ENCODE data around the gene WBP1. TPM values are rescaled to one million over a fixed set of nuclear protein-coding genes. Genes with fewer than 3 reads are reported as not detected.

WBP1 gene
- total RNA-seq, 1 donor from 2014 or later: 62.4 TPM

DNA sequence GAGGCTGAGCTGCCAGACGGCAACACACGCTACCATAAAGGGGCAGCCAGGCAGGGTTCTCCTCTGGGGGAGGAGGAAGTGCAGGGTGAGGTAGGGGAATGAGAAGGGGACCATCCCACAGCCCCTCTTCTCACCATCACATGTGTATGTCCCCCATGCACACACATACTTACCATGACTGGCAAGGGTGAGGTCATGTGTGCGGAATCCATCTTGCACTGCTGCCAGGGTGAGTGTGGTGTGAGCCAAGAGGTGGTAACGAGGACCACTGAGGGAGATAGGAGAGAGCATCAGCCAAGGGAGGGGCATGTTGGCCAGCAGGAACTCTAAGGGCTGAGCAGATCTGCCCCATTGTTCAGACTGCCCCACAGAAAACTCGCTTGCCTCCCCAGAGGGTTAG is 29.6 kb upstream of the WBP1 start:
- TF ChIP-seq, protein P1, sequence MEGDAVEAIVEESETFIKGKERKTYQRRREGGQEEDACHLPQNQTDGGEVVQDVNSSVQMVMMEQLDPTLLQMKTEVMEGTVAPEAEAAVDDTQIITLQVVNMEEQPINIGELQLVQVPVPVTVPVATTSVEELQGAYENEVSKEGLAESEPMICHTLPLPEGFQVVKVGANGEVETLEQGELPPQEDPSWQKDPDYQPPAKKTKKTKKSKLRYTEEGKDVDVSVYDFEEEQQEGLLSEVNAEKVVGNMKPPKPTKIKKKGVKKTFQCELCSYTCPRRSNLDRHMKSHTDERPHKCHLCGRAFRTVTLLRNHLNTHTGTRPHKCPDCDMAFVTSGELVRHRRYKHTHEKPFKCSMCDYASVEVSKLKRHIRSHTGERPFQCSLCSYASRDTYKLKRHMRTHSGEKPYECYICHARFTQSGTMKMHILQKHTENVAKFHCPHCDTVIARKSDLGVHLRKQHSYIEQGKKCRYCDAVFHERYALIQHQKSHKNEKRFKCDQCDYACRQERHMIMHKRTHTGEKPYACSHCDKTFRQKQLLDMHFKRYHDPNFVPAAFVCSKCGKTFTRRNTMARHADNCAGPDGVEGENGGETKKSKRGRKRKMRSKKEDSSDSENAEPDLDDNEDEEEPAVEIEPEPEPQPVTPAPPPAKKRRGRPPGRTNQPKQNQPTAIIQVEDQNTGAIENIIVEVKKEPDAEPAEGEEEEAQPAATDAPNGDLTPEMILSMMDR (IDR thresholded peaks at IDR 0.05): no peak
- no peaks in the 10 kb centered on the region for H3K9me3 Mint-ChIP-seq (ENCODE audit: low read depth)
- no peak overlapping the region for H3K4me3 Mint-ChIP-seq (ENCODE audit: unreplicated experiment)
- DNase-seq (ENCODE audit: low spot score): no peak
- no peaks in the 10 kb centered on the region for H3K4me1 Mint-ChIP-seq (ENCODE audit: low read depth)
- no peaks in the 10 kb centered on the region for H3K27me3 Mint-ChIP-seq (ENCODE audit: low read depth)
- peaks cover 36% of the 10 kb centered on the region for H3K36me3 Mint-ChIP-seq (ENCODE audit: low read depth)
- H3K27ac Mint-ChIP-seq (ENCODE audit: unreplicated experiment): no peak overlapping the region

DNA sequence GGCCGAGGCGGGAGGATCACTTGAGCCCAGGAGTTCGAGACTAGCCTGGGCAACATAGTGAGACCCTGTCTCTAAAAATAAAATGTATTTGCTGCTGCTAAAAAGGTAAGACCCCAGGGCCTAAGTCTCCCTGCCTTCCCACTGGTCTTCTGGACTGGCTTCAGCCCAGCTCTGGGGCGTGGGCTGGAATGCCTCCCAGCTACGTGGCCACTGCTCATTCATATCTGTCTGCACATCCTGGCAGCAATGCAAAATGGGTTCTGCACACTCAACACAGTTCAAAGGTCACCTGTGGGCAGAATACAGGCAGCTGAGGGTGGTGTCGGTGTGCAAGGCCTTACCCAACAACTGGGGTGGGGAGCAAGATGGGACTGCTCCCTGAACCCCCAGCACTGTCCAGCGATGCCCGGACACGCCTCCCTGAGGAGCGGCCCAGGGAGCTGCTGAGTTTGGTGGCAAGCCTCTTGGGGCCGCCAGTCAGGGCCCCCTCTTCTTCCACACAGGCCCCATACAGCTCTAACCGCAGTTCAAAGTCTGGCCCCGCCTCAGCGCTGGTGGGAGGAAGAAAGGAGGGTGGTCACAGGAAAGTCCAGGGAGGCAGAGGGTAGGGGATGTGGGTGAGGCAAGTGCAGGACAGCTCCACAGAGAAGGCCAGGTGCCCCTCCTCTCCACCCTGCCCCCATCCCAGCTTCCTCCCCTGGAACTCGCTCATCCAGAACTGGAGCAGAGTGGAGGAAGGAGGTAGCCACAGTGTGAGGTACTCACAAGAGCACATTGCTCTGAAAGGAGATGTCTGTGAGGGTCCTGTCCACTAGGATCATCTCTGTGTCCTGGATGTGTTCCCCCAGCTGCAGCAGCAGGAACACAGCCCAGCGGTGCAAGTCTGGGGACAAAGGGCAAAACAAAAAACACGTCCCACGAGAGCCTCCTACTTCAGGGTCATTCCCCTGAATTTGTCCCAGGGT is 28.5 kb upstream of the WBP1 start:
- Mint-ChIP-seq H3K27me3 (ENCODE audit: low read depth) (no peaks in the 10 kb centered on the region), H3K4me3 (ENCODE audit: unreplicated experiment) (no peak overlapping the region), H3K27ac (ENCODE audit: unreplicated experiment) (no peak overlapping the region), H3K4me1 (ENCODE audit: low read depth) (no peaks in the 10 kb centered on the region), H3K9me3 (ENCODE audit: low read depth) (no peaks in the 10 kb centered on the region), H3K36me3 (ENCODE audit: low read depth) (peaks cover 36% of the 10 kb centered on the region)
- TF ChIP-seq, protein P1 (IDR thresholded peaks at IDR 0.05): no peak
- DNase-seq (ENCODE audit: low spot score): no peak

DNA sequence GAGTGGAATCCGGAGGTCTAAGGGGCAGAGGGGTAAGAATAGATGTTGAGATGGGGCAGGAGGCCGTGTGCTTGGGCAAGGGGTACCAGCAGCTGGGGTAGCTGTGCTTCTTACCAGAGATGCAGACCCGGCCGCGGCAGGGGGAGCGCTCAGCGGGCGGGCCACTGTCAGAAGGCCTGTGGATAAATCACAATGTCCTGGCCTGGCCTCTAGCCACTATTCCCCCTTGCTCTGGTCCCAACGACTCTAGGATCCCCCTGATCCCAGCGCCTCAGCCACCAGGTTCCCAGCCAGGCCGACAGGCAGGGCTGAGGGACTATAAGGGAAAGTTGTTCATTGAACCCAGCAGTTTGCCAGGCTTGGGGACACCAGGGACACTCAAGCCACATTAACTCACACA is 27.7 kb upstream of the WBP1 start:
- Mint-ChIP-seq H3K4me1 (ENCODE audit: low read depth) (no peaks in the 10 kb centered on the region), H3K4me3 (ENCODE audit: unreplicated experiment) (no peak overlapping the region), H3K27me3 (ENCODE audit: low read depth) (no peaks in the 10 kb centered on the region), H3K27ac (ENCODE audit: unreplicated experiment) (no peak overlapping the region), H3K36me3 (ENCODE audit: low read depth) (peaks cover 33% of the 10 kb centered on the region), H3K9me3 (ENCODE audit: low read depth) (no peaks in the 10 kb centered on the region)
- no peak for DNase-seq (ENCODE audit: low spot score)
- TF ChIP-seq, protein P1 (IDR thresholded peaks at IDR 0.05): no peak

DNA sequence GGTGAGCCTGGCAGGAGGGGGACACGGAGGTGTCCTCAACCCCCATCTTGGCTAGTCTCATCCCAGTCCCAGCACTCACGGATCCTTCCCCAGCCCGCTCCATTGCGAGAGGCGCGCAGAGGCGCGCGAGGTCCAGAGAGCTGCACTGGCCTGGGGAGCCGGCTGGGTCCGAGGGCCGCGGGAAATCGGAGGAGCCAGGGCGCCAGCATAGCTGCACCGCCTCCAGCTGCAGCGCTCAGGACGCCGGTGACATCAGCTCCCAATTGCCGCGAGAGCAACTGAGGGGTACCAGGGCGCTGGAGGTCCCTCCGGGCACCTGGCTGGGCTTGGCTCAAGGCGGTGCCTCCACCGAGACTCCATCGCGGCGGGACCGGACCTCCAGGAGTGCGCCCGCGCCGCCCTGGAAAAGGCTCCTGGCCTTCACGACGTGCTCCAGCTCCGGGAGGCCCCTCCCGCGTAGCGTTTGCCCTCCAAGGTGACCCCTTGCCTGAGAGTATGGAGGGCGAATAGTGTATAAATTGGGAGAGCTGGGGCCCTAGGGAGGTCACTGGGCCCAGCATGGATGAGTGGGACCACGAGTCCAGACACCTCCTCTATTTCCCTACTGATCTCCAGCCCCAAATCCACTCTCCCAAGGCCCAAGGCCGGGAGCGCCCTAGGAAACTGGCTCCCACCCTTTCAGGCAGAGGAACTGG is 22.0 kb upstream of the WBP1 start:
- TF ChIP-seq, protein P1 (IDR thresholded peaks at IDR 0.05): no peak
- DNase-seq (ENCODE audit: low spot score): no peak
- Mint-ChIP-seq H3K4me1 (ENCODE audit: low read depth) (peaks cover 41% of the 10 kb centered on the region), H3K4me3 (ENCODE audit: unreplicated experiment) (no peak overlapping the region), H3K27me3 (ENCODE audit: low read depth) (peaks cover 2% of the 10 kb centered on the region), H3K9me3 (ENCODE audit: low read depth) (no peaks in the 10 kb centered on the region), H3K36me3 (ENCODE audit: low read depth) (peaks cover 4% of the 10 kb centered on the region), H3K27ac (ENCODE audit: unreplicated experiment) (no peak overlapping the region)

Data from chondrocyte (in vitro differentiated cells).